Ovary (tissue), 9 donors: ENCODE measurements around the gene DOK1. TPM values are rescaled to one million over a fixed set of nuclear protein-coding genes. Genes with fewer than 3 reads are reported as not detected.

Experiments
- DNase-seq, 5 donors: peaks; one replicate each; pipeline ENCODE4 v3.0.0-alpha.2; 2019 to 2020
- H3K27ac ChIP-seq, 2 donors: fragments of 200-600 bp; one replicate each; pipeline versions ENCODE4 v1.5.1 to v1.8.0; 2019 to 2022
- H3K27me3 ChIP-seq: fragments of 200-600 bp; one replicate; pipeline ENCODE4 v1.8.0; 2022
- H3K36me3 ChIP-seq: fragments of 200-600 bp; sonication (generic); one replicate; pipeline ENCODE4 v1.5.1; 2019
- H3K4me1 ChIP-seq: one replicate; pipeline ENCODE4 v1.8.1; 2013; ENCODE audit warnings: mild to moderate bottlenecking, moderate library complexity; ENCODE audit not compliant: insufficient read depth
- H3K4me3 ChIP-seq: fragments of 200-600 bp; sonication (generic); one replicate; pipeline ENCODE4 v1.5.1; 2017
- H3K9me3 ChIP-seq, 2 donors: fragments of 200-600 bp in 1 of 2; sonication (generic) in 1 of 2; one replicate each; pipeline versions ENCODE4 v1.5.1 to v1.8.1; 2013 to 2019; ENCODE audit warnings: mild to moderate bottlenecking in 1 of 2, moderate library complexity in 1 of 2
- CTCF ChIP-seq, 3 donors: fragments of 450-650 bp in 2 of 3; fragments of 200-600 bp in 1 of 3; IDR thresholded peaks; one replicate each; pipeline versions ENCODE4 v1.5.1 to v1.8.0; 2016 to 2022; ENCODE audit warnings: antibody characterized with exemption in 3 of 3, mild to moderate bottlenecking in 1 of 3
- EP300 ChIP-seq: sonication (generic); formaldehyde crosslinking; IDR thresholded peaks from one replicate; pipeline ENCODE4 v1.6.1; 2017; ENCODE audit warnings: antibody characterized with exemption
- POLR2A ChIP-seq: fragments of 450-650 bp; IDR thresholded peaks from one replicate; pipeline ENCODE4 v1.6.1; 2017; ENCODE audit warnings: antibody characterized with exemption, mild to moderate bottlenecking, moderate library complexity
- WGBS, 3 donors: extraction: QIAGEN DNeasy Blood & Tissue Kit in 1 of 3; methylation state at CpG; one replicate each; pipeline versions ENCODE4 v1.1.5 to v1.1.7; 2013 to 2017; 5-methylcytosine and 5-hydroxymethylcytosine counted together
- intact Hi-C, 4 donors: fragments of 100-400 bp; cut with DNase I; formaldehyde crosslinking; loops; one replicate each; pipeline versions ENCODE4 v1.11.0 to v1.15.1; 2022 to 2023
- polyA plus RNA-seq, 2 donors: library from polyadenylated mRNA; stranded (reverse); fragments of 200-250 nt in 1 of 2; fragments of 350-450 nt in 1 of 2; fragmentation: Illumina TruSeq in 1 of 2; extraction: RNeasy Lipid Tissue Mini Kit (QIAGEN cat#74804) in 1 of 2; gene quantifications; one replicate each; pipeline ENCODE4 v1.2.3, GENCODE V29; 2013 to 2014
- total RNA-seq, 7 donors: library from RNA; depleted of rRNA in 2 of 7; stranded (reverse); fragments of >200 nt in 2 of 7; fragmentation: NEBNext Ultra II Directional in 3 of 7; extraction: Animal tissue kit (Norgen Biotek cat#: 25700) in 3 of 7; gene quantifications; one replicate each; pipeline versions ENCODE4 v1.1.0 to v1.2.4, GENCODE V29; 2016 to 2023
- donor health status: DM: no; HTN: no; CAD: no; lungs with moderate emphysema.
- donor health status: DM: no; HTN: no; CAD: no.
- donor health status: Bipolar disorder and iron deficiency.
- donor health status: DM: yes; HTN: yes; CAD: no.
- donor health status: DM: no; HTN: no; CAD: no.
- donor health status: DM: yes; HTN: yes; CAD: no.

DOK1 gene
- total and polyA plus RNA-seq, 9 donors = 6.5 to 16.0 (median 12.9) TPM

- H3K27me3 ChIP-seq = no peaks in the 10 kb centered on the region
- no peak overlapping the region for H3K27ac ChIP-seq
- no peaks in the 10 kb centered on the region for H3K9me3 ChIP-seq
- H3K36me3 ChIP-seq = no peaks in the 10 kb centered on the region
- WGBS, 3 donors = 79 to 89% (median 82%) methylated on average over 4 of the region's 4 CpGs
- intact Hi-C loops = no loop called here
- H3K4me1 ChIP-seq = no peaks in the 10 kb centered on the region
- TF ChIP-seq EP300 (no peak), POLR2A (no peak)
- H3K4me3 ChIP-seq = no peak overlapping the region
- DNase-seq = no peak
Observed at GRCh38 chr2:74575320-74575719, 20.8 kb downstream of the DOK1 start.

DNA sequence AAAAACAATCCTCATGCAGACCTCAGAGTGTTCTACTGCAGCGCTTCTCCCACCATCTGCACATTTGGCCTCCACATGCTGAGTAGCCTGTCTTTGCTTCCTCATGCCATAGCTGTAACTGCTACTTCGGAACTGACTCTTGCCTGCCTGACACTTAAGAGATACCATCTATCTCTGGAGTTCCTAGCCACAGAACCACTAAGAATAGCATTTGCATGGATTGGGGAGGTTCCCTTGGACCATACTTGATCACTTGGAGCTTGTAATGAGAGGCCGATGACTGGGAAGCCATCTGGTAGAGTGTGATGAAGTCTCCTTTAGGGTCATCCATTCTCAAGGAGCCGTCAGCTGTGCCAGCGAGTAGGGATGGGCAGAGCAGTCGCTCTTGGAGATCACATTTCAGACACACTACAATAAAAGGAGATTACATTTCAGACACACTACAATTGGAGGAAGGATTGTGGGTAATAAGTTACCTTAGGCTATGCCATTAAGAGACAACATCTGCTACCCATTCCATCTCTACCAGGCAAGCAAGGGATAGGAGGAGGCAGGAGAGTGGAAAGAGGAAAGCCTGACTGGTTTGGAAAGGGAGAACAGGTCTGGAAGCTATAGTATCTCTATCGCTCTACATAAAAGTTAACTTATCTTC is 21.8 kb downstream of the DOK1 start:
- Histone ChIP-seq H3K36me3 (no peaks in the 10 kb centered on the region), H3K4me1 (no peaks in the 10 kb centered on the region), H3K4me3 (no peak overlapping the region), H3K27ac (no peak overlapping the region), H3K27me3 (no peaks in the 10 kb centered on the region), H3K9me3 (no peaks in the 10 kb centered on the region)
- intact Hi-C loops = no loop called here
- 47 to 63% (median 61%) methylated on average over 7 of the region's 7 CpGs for WGBS, 3 donors
- TF ChIP-seq CTCF (IDR thresholded peaks at IDR 0.05) (no peak), EP300 (no peak), POLR2A (no peak)
- no peak for DNase-seq

- Histone ChIP-seq H3K9me3 (no peaks in the 10 kb centered on the region), H3K4me1 (no peaks in the 10 kb centered on the region), H3K27ac (no peak overlapping the region), H3K27me3 (no peaks in the 10 kb centered on the region), H3K4me3 (no peak overlapping the region), H3K36me3 (no peaks in the 10 kb centered on the region)
- no peak for TF ChIP-seq CTCF (IDR thresholded peaks at IDR 0.05)
- no peak for TF ChIP-seq EP300
- TF ChIP-seq POLR2A = no peak
- DNase-seq = no peak
- intact Hi-C loops = no loop called here
- 3 to 30% (median 8%) methylated on average over 1 of the region's 1 CpG for WGBS, 3 donors
Observed at GRCh38 chr2:74576863-74577229, 22.3 kb downstream of the DOK1 start.

- Histone ChIP-seq H3K36me3 (no peaks in the 10 kb centered on the region), H3K27ac (no peak overlapping the region)
Observed at GRCh38 chr2:74577448-74577847, 22.9 kb downstream of the DOK1 start.

More at GRCh38 chr2:74577448-74577847, 22.9 kb downstream of the DOK1 start:
- WGBS, 3 donors = 22 to 32% (median 31%) methylated on average over 2 of the region's 2 CpGs
- Histone ChIP-seq H3K4me3 (no peak overlapping the region), H3K27me3 (no peaks in the 10 kb centered on the region), H3K4me1 (no peaks in the 10 kb centered on the region), H3K9me3 (no peaks in the 10 kb centered on the region)
- intact Hi-C loops = no loop called here
- TF ChIP-seq POLR2A (no peak), EP300 (no peak), CTCF (IDR thresholded peaks at IDR 0.05) (no peak)
- no peak for DNase-seq
